Measurements from ENCODE around the gene RORB.

- TF ChIP-seq, protein P1, sequence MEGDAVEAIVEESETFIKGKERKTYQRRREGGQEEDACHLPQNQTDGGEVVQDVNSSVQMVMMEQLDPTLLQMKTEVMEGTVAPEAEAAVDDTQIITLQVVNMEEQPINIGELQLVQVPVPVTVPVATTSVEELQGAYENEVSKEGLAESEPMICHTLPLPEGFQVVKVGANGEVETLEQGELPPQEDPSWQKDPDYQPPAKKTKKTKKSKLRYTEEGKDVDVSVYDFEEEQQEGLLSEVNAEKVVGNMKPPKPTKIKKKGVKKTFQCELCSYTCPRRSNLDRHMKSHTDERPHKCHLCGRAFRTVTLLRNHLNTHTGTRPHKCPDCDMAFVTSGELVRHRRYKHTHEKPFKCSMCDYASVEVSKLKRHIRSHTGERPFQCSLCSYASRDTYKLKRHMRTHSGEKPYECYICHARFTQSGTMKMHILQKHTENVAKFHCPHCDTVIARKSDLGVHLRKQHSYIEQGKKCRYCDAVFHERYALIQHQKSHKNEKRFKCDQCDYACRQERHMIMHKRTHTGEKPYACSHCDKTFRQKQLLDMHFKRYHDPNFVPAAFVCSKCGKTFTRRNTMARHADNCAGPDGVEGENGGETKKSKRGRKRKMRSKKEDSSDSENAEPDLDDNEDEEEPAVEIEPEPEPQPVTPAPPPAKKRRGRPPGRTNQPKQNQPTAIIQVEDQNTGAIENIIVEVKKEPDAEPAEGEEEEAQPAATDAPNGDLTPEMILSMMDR (IDR thresholded peaks at IDR 0.05), result no peak
- TF ChIP-seq EP300 (IDR thresholded peaks at IDR 0.05), result no peak
These were observed 113.5 kb downstream of the RORB start for GRCh38 chr9:74610523-74611061.
